ENCODE results near the gene CCL20.

Gene CCL20

GRCh38 chr2:227774011-227774624 lies 39.5 kb upstream of the CCL20 start:
- TF ChIP-seq CTCF (conservative IDR thresholded peaks at IDR 0.05; ENCODE audit: low read depth, low read length) = peak; percentile 50
- no peak overlapping the region for H3K4me3 ChIP-seq (ENCODE audit: low read depth, low read length)
- DNase-seq (ENCODE audit: low read depth) = peak; percentile 23

- H3K4me3 ChIP-seq (ENCODE audit: low read depth, low read length) = no peak overlapping the region
- TF ChIP-seq CTCF (conservative IDR thresholded peaks at IDR 0.05; ENCODE audit: low read depth, low read length) = no peak
- no peak for DNase-seq (ENCODE audit: low read depth)
Measured at GRCh38 chr2:227774895-227775842, 38.5 kb upstream of the CCL20 start.

GRCh38 chr2:227780981-227781615 lies 32.5 kb upstream of the CCL20 start:
- TF ChIP-seq CTCF (conservative IDR thresholded peaks at IDR 0.05; ENCODE audit: low read depth, low read length) = no peak
- no peak overlapping the region for H3K4me3 ChIP-seq (ENCODE audit: low read depth, low read length)
- no peak for DNase-seq (ENCODE audit: low read depth)

GRCh38 chr2:227781841-227782240 lies 31.8 kb upstream of the CCL20 start:
- no peak for DNase-seq (ENCODE audit: low read depth)
- H3K4me3 ChIP-seq (ENCODE audit: low read depth, low read length) = no peak overlapping the region
- TF ChIP-seq CTCF (conservative IDR thresholded peaks at IDR 0.05; ENCODE audit: low read depth, low read length) = no peak

GRCh38 chr2:227782804-227783203 lies 30.8 kb upstream of the CCL20 start:
- DNase-seq (ENCODE audit: low read depth) = no peak
- H3K4me3 ChIP-seq (ENCODE audit: low read depth, low read length) = no peak overlapping the region
- TF ChIP-seq CTCF (conservative IDR thresholded peaks at IDR 0.05; ENCODE audit: low read depth, low read length) = no peak

- H3K4me3 ChIP-seq (ENCODE audit: low read depth, low read length) = no peak overlapping the region
Measured at GRCh38 chr2:227783404-227784138, 30.1 kb upstream of the CCL20 start.

More at GRCh38 chr2:227783404-227784138, 30.1 kb upstream of the CCL20 start:
- TF ChIP-seq CTCF (conservative IDR thresholded peaks at IDR 0.05; ENCODE audit: low read depth, low read length) = no peak
- no peak for DNase-seq (ENCODE audit: low read depth)

Data from choroid plexus epithelial cell (primary cell).